ENCODE data around the gene UNC5B. TPM values are rescaled to one million over a fixed set of nuclear protein-coding genes. Genes with fewer than 3 reads are reported as not detected.

The UNC5B gene
- total RNA-seq, 1 experiment from 2014 or later = 0.71 TPM

- H3K36me3 ChIP-seq = no peaks in the 10 kb centered on the region
- no peak for DNase-seq (ENCODE audit: low read depth in 1 of 2, low spot score in 2 of 2)
Observed at GRCh38 chr10:71332466-71332865, 120.1 kb downstream of the UNC5B start.

GRCh38 chr10:71333129-71333887 lies 120.9 kb downstream of the UNC5B start:
- Histone ChIP-seq H3K27ac (no peak overlapping the region), H3K4me3 (no peak overlapping the region), H3K9me3 (replicated peaks) (no peaks in the 10 kb centered on the region), H3K4me1 (replicated peaks) (0 out of 2 replicates have a peak, but pooled peaks cover 7% of the 10 kb centered on the region), H3K36me3 (no peaks in the 10 kb centered on the region), H3K27me3 (replicated peaks) (no peaks in the 10 kb centered on the region)
- DNase-seq (ENCODE audit: low read depth in 1 of 2, low spot score in 2 of 2) = no peak

More at GRCh38 chr10:71332466-71332865, 120.1 kb downstream of the UNC5B start:
- H3K27ac ChIP-seq = no peak overlapping the region
- no peaks in the 10 kb centered on the region for H3K27me3 ChIP-seq (replicated peaks)
- H3K9me3 ChIP-seq (replicated peaks) = no peaks in the 10 kb centered on the region
- no peak overlapping the region for H3K4me3 ChIP-seq
- H3K4me1 ChIP-seq (replicated peaks) = 0 out of 2 replicates have a peak, but pooled peaks cover 7% of the 10 kb centered on the region

GRCh38 chr10:71334221-71334791 lies 121.9 kb downstream of the UNC5B start:
- no peak overlapping the region for H3K4me3 ChIP-seq
- H3K27ac ChIP-seq = no peak overlapping the region
- DNase-seq (ENCODE audit: low read depth in 1 of 2, low spot score in 2 of 2) = no peak
- no peaks in the 10 kb centered on the region for H3K9me3 ChIP-seq (replicated peaks)
- no peaks in the 10 kb centered on the region for H3K36me3 ChIP-seq
- H3K4me1 ChIP-seq (replicated peaks) = 0 out of 2 replicates have a peak, but pooled peaks cover 7% of the 10 kb centered on the region
- no peaks in the 10 kb centered on the region for H3K27me3 ChIP-seq (replicated peaks)

- Histone ChIP-seq H3K27ac (no peak overlapping the region), H3K27me3 (replicated peaks) (no peaks in the 10 kb centered on the region), H3K4me1 (replicated peaks) (0 out of 2 replicates have a peak, but pooled peaks cover 7% of the 10 kb centered on the region), H3K36me3 (no peaks in the 10 kb centered on the region), H3K4me3 (no peak overlapping the region), H3K9me3 (replicated peaks) (no peaks in the 10 kb centered on the region)
- DNase-seq (ENCODE audit: low read depth in 1 of 2, low spot score in 2 of 2) = no peak
Observed at GRCh38 chr10:71335173-71335708, 122.9 kb downstream of the UNC5B start.

- no peak for DNase-seq (ENCODE audit: low read depth in 1 of 2, low spot score in 2 of 2)
- no peak overlapping the region for H3K27ac ChIP-seq
- H3K9me3 ChIP-seq (replicated peaks) = no peaks in the 10 kb centered on the region
- H3K4me1 ChIP-seq (replicated peaks) = 0 out of 2 replicates have a peak, but pooled peaks cover 7% of the 10 kb centered on the region
- no peaks in the 10 kb centered on the region for H3K36me3 ChIP-seq
- H3K4me3 ChIP-seq = no peak overlapping the region
- no peaks in the 10 kb centered on the region for H3K27me3 ChIP-seq (replicated peaks)
Observed at GRCh38 chr10:71336632-71337031, 124.3 kb downstream of the UNC5B start.

GRCh38 chr10:71337219-71337701 lies 124.9 kb downstream of the UNC5B start:
- no peak overlapping the region for H3K27ac ChIP-seq
- H3K36me3 ChIP-seq = no peaks in the 10 kb centered on the region
- H3K4me3 ChIP-seq = no peak overlapping the region
- no peaks in the 10 kb centered on the region for H3K27me3 ChIP-seq (replicated peaks)
- no peaks in the 10 kb centered on the region for H3K9me3 ChIP-seq (replicated peaks)
- DNase-seq (ENCODE audit: low read depth in 1 of 2, low spot score in 2 of 2) = no peak
- 0 out of 2 replicates have a peak, but pooled peaks cover 7% of the 10 kb centered on the region for H3K4me1 ChIP-seq (replicated peaks)

- DNase-seq (ENCODE audit: low read depth in 1 of 2, low spot score in 2 of 2) = no peak
- Histone ChIP-seq H3K4me1 (replicated peaks) (0 out of 2 replicates have a peak, but pooled peaks cover 5% of the 10 kb centered on the region), H3K9me3 (replicated peaks) (no peaks in the 10 kb centered on the region), H3K27me3 (replicated peaks) (no peaks in the 10 kb centered on the region), H3K27ac (no peak overlapping the region), H3K36me3 (no peaks in the 10 kb centered on the region), H3K4me3 (no peak overlapping the region)
Observed at GRCh38 chr10:71338728-71339495, 126.5 kb downstream of the UNC5B start.

- H3K27ac ChIP-seq = no peak overlapping the region
- no peak for DNase-seq (ENCODE audit: low read depth in 1 of 2, low spot score in 2 of 2)
- H3K4me1 ChIP-seq (replicated peaks) = no peaks in the 10 kb centered on the region
Observed at GRCh38 chr10:71339796-71340589, 127.6 kb downstream of the UNC5B start.

GRCh38 chr10:71342573-71343391 lies 130.4 kb downstream of the UNC5B start:
- Histone ChIP-seq H3K9me3 (replicated peaks) (no peaks in the 10 kb centered on the region), H3K27ac (no peak overlapping the region), H3K36me3 (no peaks in the 10 kb centered on the region), H3K4me3 (no peak overlapping the region), H3K27me3 (replicated peaks) (no peaks in the 10 kb centered on the region), H3K4me1 (replicated peaks) (no peaks in the 10 kb centered on the region)
- no peak for DNase-seq (ENCODE audit: low read depth in 1 of 2, low spot score in 2 of 2)

More at GRCh38 chr10:71339796-71340589, 127.6 kb downstream of the UNC5B start:
- H3K4me3 ChIP-seq = no peak overlapping the region
- H3K9me3 ChIP-seq (replicated peaks) = no peaks in the 10 kb centered on the region
- H3K36me3 ChIP-seq = no peaks in the 10 kb centered on the region
- no peaks in the 10 kb centered on the region for H3K27me3 ChIP-seq (replicated peaks)

- Histone ChIP-seq H3K27me3 (replicated peaks) (no peaks in the 10 kb centered on the region), H3K9me3 (replicated peaks) (no peaks in the 10 kb centered on the region), H3K4me1 (replicated peaks) (no peaks in the 10 kb centered on the region), H3K27ac (no peak overlapping the region), H3K36me3 (no peaks in the 10 kb centered on the region), H3K4me3 (no peak overlapping the region)
- no peak for DNase-seq (ENCODE audit: low read depth in 1 of 2, low spot score in 2 of 2)
Observed at GRCh38 chr10:71343392-71343773, 131.0 kb downstream of the UNC5B start.

- H3K36me3 ChIP-seq = no peaks in the 10 kb centered on the region
- H3K4me3 ChIP-seq = no peak overlapping the region
- H3K4me1 ChIP-seq (replicated peaks) = no peaks in the 10 kb centered on the region
- no peaks in the 10 kb centered on the region for H3K27me3 ChIP-seq (replicated peaks)
- no peak overlapping the region for H3K27ac ChIP-seq
- no peaks in the 10 kb centered on the region for H3K9me3 ChIP-seq (replicated peaks)
- no peak for DNase-seq (ENCODE audit: low read depth in 1 of 2, low spot score in 2 of 2)
Observed at GRCh38 chr10:71344154-71344925, 132.0 kb downstream of the UNC5B start.

GRCh38 chr10:71344993-71345480 lies 132.7 kb downstream of the UNC5B start:
- H3K36me3 ChIP-seq = no peaks in the 10 kb centered on the region
- H3K27me3 ChIP-seq (replicated peaks) = no peaks in the 10 kb centered on the region
- H3K9me3 ChIP-seq (replicated peaks) = no peaks in the 10 kb centered on the region
- no peak overlapping the region for H3K4me3 ChIP-seq
- H3K4me1 ChIP-seq (replicated peaks) = no peaks in the 10 kb centered on the region
- no peak for DNase-seq (ENCODE audit: low read depth in 1 of 2, low spot score in 2 of 2)
- no peak overlapping the region for H3K27ac ChIP-seq
